ENCODE measurements around the gene ITPK1.
A peak's percentile ranks its signal among the peaks of the same experiment; 100 is the strongest.

Gene ITPK1

GRCh38 chr14:93005838-93006237 lies 109.9 kb downstream of the ITPK1 start:
- DNase-seq: no peak

- no peak for DNase-seq
Observed at GRCh38 chr14:93005135-93005813, 110.5 kb downstream of the ITPK1 start.

GRCh38 chr14:93004699-93005082 lies 111.0 kb downstream of the ITPK1 start:
- no peak for DNase-seq

GRCh38 chr14:93003945-93004698 lies 111.6 kb downstream of the ITPK1 start:
- DNase-seq: no peak

- no peak for DNase-seq
Observed at GRCh38 chr14:93002851-93003298, 112.8 kb downstream of the ITPK1 start.

- no peak for DNase-seq
Observed at GRCh38 chr14:93002049-93002448, 113.7 kb downstream of the ITPK1 start.

- no peak for DNase-seq
Observed at GRCh38 chr14:92998946-92999345, 116.8 kb downstream of the ITPK1 start.

- no peak for DNase-seq
Observed at GRCh38 chr14:92997343-92998061, 118.2 kb downstream of the ITPK1 start.

- DNase-seq: no peak
Observed at GRCh38 chr14:92995620-92996019, 120.1 kb downstream of the ITPK1 start.

- no peak for DNase-seq
Observed at GRCh38 chr14:92994942-92995341, 120.8 kb downstream of the ITPK1 start.

GRCh38 chr14:92994131-92994676 lies 121.5 kb downstream of the ITPK1 start:
- DNase-seq: no peak

GRCh38 chr14:92993302-92993701 lies 122.4 kb downstream of the ITPK1 start:
- DNase-seq: no peak

- DNase-seq: no peak
Observed at GRCh38 chr14:92991536-92991935, 124.2 kb downstream of the ITPK1 start.

- DNase-seq: no peak
Observed at GRCh38 chr14:92990456-92991430, 125.0 kb downstream of the ITPK1 start.

GRCh38 chr14:92988786-92989755 lies 126.7 kb downstream of the ITPK1 start:
- DNase-seq: no peak

- peak in 1 of 2 experiments; percentile 78 for DNase-seq
Observed at GRCh38 chr14:92987713-92988510, 127.8 kb downstream of the ITPK1 start.

GRCh38 chr14:92987148-92987570 lies 128.6 kb downstream of the ITPK1 start:
- no peak for DNase-seq

- DNase-seq: no peak
Observed at GRCh38 chr14:92986254-92987147, 129.2 kb downstream of the ITPK1 start.

- DNase-seq: no peak
Observed at GRCh38 chr14:92985521-92985920, 130.2 kb downstream of the ITPK1 start.

All from NCI-H526 (cell line).